Regular cardiac myocyte (primary cell): ENCODE data around the gene PACS2. TPM values are rescaled to one million over a fixed set of nuclear protein-coding genes. Genes with fewer than 3 reads are reported as not detected.

Experiments used
- total RNA-seq: library from RNA; depleted of rRNA; stranded (reverse); fragments of >200 nt; gene quantifications from 2 replicates; pipeline ENCODE4 v1.2.3, GENCODE V29; 2014

The PACS2 gene
- total RNA-seq = 27.8 and 40.6 TPM in 2 replicates

GRCh38 chr14:105314287-105315200, at the start of gene PACS2:
Gene PACS2 (plus strand): TSS chr14:105314748. CDS start chr14:105314919, 171 bp downstream.

GRCh38 chr14:105300542-105301102, 13.9 kb upstream of the PACS2 start, which contains the start of gene BRF1:
Gene BRF1 (minus strand): TSS chr14:105301001. CDS start chr14:105300629, 372 bp downstream.

GRCh38 chr14:105398044-105398725, 83.6 kb downstream of the PACS2 start, which contains the start of gene TEX22:
Gene TEX22 (plus strand): TSS chr14:105398538. CDS start chr14:105399341, 803 bp downstream.

DNA sequence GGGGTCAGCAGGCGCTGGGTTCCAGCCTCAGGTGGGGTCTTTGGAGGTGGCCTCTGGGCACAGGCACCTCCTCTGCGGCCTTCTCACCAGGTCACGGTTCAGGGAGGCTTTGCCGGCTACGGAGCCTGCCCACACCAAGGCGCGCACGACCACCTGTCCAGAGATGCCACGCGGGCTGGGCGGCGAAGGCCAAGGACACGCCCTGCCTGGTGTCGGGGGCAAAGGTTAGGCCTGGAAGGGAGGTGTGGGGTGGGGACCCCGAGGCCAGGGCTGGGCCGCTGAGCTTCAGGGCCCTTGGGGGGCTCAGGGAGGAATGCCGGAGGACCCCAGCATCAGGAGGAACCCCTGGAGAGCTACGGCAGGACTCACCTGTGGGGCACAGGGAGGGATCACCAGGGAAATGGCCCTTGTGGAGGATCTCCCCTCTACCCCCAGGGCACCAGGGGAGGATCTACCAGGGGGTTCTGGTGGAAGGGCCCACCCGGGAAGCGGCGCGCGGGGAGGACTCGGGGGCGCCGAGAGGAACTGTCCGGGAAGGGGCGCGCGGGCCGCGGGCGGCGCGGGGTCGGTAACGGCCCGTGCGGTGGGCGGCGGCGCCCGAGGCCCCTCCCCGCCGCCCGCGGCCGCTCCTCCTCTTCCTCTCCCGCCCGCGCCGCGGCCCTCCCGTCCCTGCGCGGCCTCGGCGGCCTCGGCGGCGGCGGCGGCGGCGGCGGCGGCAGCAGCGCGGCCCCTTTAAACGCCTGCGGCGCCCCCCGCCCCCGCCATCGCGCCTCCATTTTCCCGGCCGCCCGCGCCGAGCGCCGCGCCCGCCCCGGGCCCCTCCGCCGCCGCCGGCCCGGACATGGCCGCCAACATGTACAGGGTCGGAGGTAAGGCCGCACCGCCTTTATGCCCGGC, 104.9 kb downstream of the PACS2 start, which contains the start of gene MTA1:
Gene MTA1 (plus strand): TSS at position 633 of the 897 bp plus-strand sequence. CDS start 209 bp downstream, at position 842.

Other genes starting within 250 kb of the PACS2 start
- not detected in 2 replicates for gene GPR132, start 249.3 kb upstream of the PACS2 start, total RNA-seq
- gene JAG2, start 146.0 kb upstream of the PACS2 start, total RNA-seq = 0.58 and 1.1 TPM in 2 replicates
- 8.2 and 10.4 TPM in 2 replicates for gene NUDT14, start 133.4 kb upstream of the PACS2 start, total RNA-seq
- gene BTBD6, start 66.2 kb upstream of the PACS2 start, total RNA-seq = 40.6 and 60.4 TPM in 2 replicates
- gene BRF1, start 13.7 kb upstream of the PACS2 start, total RNA-seq = 26.5 and 35.9 TPM in 2 replicates
- gene TEX22, start 83.8 kb downstream of the PACS2 start, total RNA-seq = 0.19 and 0.28 TPM in 2 replicates
- 26.3 and 32.4 TPM in 2 replicates for gene MTA1, start 105.1 kb downstream of the PACS2 start, total RNA-seq
- 35.2 and 70.4 TPM in 2 replicates for gene CRIP2, start 160.1 kb downstream of the PACS2 start, total RNA-seq
- 0.28 and 5.4 TPM in 2 replicates for gene CRIP1, start 172.1 kb downstream of the PACS2 start, total RNA-seq
- gene TEDC1, start 176.5 kb downstream of the PACS2 start, total RNA-seq = 3.9 and 15.1 TPM in 2 replicates
- 5.0 and 12.7 TPM in 2 replicates for gene TMEM121, start 211.8 kb downstream of the PACS2 start, total RNA-seq